ENCODE data around the gene CTNND2. TPM values are rescaled to one million over a fixed set of nuclear protein-coding genes. Genes with fewer than 3 reads are reported as not detected.

The CTNND2 gene
- total RNA-seq, 4 donors from 2014 or later, result 0.18 to 14.9 (median 0.47) TPM; not detected in 1

- DNase-seq, result no peak
- H3K36me3 ChIP-seq, result no peaks in the 10 kb centered on the region
- no peaks in the 10 kb centered on the region for H3K9me3 ChIP-seq
- H3K4me1 ChIP-seq, result no peaks in the 10 kb centered on the region
- no peaks in the 10 kb centered on the region for H3K27me3 ChIP-seq
- H3K27ac ChIP-seq, result no peak overlapping the region
- no peak overlapping the region for H3K4me3 ChIP-seq
- TF ChIP-seq POLR2A (IDR thresholded peaks at IDR 0.05), result no peak
- no peak for TF ChIP-seq CTCF (IDR thresholded peaks at IDR 0.05)
Observed at GRCh38 chr5:11334404-11334803, 569.8 kb downstream of the CTNND2 start.

GRCh38 chr5:11329679-11330078 lies 574.6 kb downstream of the CTNND2 start:
- Histone ChIP-seq H3K36me3 (no peaks in the 10 kb centered on the region), H3K27me3 (no peaks in the 10 kb centered on the region), H3K4me3 (no peak overlapping the region), H3K9me3 (no peaks in the 10 kb centered on the region), H3K4me1 (no peaks in the 10 kb centered on the region), H3K27ac (no peak overlapping the region)
- DNase-seq, result no peak
- no peak for TF ChIP-seq POLR2A (IDR thresholded peaks at IDR 0.05)
- no peak for TF ChIP-seq CTCF (IDR thresholded peaks at IDR 0.05)

GRCh38 chr5:11324521-11325289 lies 579.5 kb downstream of the CTNND2 start:
- Histone ChIP-seq H3K4me1 (no peaks in the 10 kb centered on the region), H3K9me3 (no peaks in the 10 kb centered on the region), H3K4me3 (no peak overlapping the region), H3K36me3 (no peaks in the 10 kb centered on the region), H3K27me3 (no peaks in the 10 kb centered on the region), H3K27ac (peak overlapping the region in 1 of 4 donors; percentile 29)
- TF ChIP-seq CTCF (IDR thresholded peaks at IDR 0.05) (no peak), POLR2A (IDR thresholded peaks at IDR 0.05) (no peak)
- DNase-seq, result no peak

GRCh38 chr5:11323761-11324160 lies 580.5 kb downstream of the CTNND2 start:
- Histone ChIP-seq H3K4me3 (no peak overlapping the region), H3K9me3 (no peaks in the 10 kb centered on the region), H3K27me3 (no peaks in the 10 kb centered on the region), H3K4me1 (no peaks in the 10 kb centered on the region), H3K36me3 (no peaks in the 10 kb centered on the region), H3K27ac (no peak overlapping the region)
- TF ChIP-seq POLR2A (IDR thresholded peaks at IDR 0.05) (no peak), CTCF (IDR thresholded peaks at IDR 0.05) (no peak)
- no peak for DNase-seq

GRCh38 chr5:11322133-11322532 lies 582.1 kb downstream of the CTNND2 start:
- Histone ChIP-seq H3K27me3 (no peaks in the 10 kb centered on the region), H3K36me3 (no peaks in the 10 kb centered on the region), H3K27ac (no peak overlapping the region), H3K4me1 (no peaks in the 10 kb centered on the region), H3K4me3 (no peak overlapping the region), H3K9me3 (no peaks in the 10 kb centered on the region)
- no peak for DNase-seq
- no peak for TF ChIP-seq POLR2A (IDR thresholded peaks at IDR 0.05)
- TF ChIP-seq CTCF (IDR thresholded peaks at IDR 0.05), result no peak

Measured in Peyer's patch (tissue), 4 donors.